GM23338 (cell line): ENCODE results near the gene ALX3. TPM values are rescaled to one million over a fixed set of nuclear protein-coding genes. Genes with fewer than 3 reads are reported as not detected.

Experiments
- ATAC-seq: fragments of 200-7000 bp; cut with Tn5 transposase; 3 replicates; pipeline ENCODE4 v1.9.1; 2020
- DNase-seq: peaks from one replicate; pipeline ENCODE4 v3.0.0-alpha.2; 2015; ENCODE audit warnings: low spot score
- H2AFZ ChIP-seq: fragments of 200-600 bp; sonication (generic); 2 replicates; pipeline ENCODE4 v1.8.0; 2016; ENCODE audit warnings: antibody characterized with exemption, mild to moderate bottlenecking, moderate library complexity
- H3F3A ChIP-seq: fragments of 200-600 bp; sonication (generic); replicated peaks from 2 replicates; pipeline ENCODE4 v1.8.0; 2017; ENCODE audit warnings: antibody characterized with exemption, mixed run types, low read depth
- H3K27ac ChIP-seq: fragments of 200-600 bp; sonication (generic); 2 replicates; pipeline ENCODE4 v1.6.1; 2016; ENCODE audit warnings: low read depth
- H3K27me3 ChIP-seq: fragments of 200-600 bp; sonication (generic); 2 replicates; pipeline ENCODE4 v1.8.0; 2016; ENCODE audit warnings: mild to moderate bottlenecking, mixed run types, moderate library complexity; ENCODE audit not compliant: insufficient read depth
- H3K36me3 ChIP-seq: fragments of 200-600 bp; sonication (generic); 2 replicates; pipeline ENCODE4 v1.8.0; 2016; ENCODE audit warnings: mild to moderate bottlenecking; ENCODE audit not compliant: insufficient read depth
- H3K4me1 ChIP-seq: fragments of 200-600 bp; sonication (generic); 2 replicates; pipeline ENCODE4 v1.8.0; 2016; ENCODE audit warnings: mild to moderate bottlenecking, moderate library complexity; ENCODE audit not compliant: insufficient read depth
- H3K4me2 ChIP-seq: fragments of 200-600 bp; sonication (generic); 2 replicates; pipeline ENCODE4 v1.7.1; 2017; ENCODE audit warnings: mixed run types
- H3K4me3 ChIP-seq: fragments of 200-600 bp; sonication (generic); 2 replicates; pipeline ENCODE4 v1.6.1; 2016; ENCODE audit warnings: mixed run types
- H3K79me2 ChIP-seq: fragments of 200-600 bp; sonication (generic); replicated peaks from 2 replicates; pipeline ENCODE4 v1.8.0; 2017; ENCODE audit warnings: mild to moderate bottlenecking; ENCODE audit not compliant: insufficient read depth
- H3K9me2 ChIP-seq: fragments of 200-600 bp; sonication (generic); 2 replicates; pipeline ENCODE4 v1.8.0; 2017; ENCODE audit not compliant: insufficient read depth
- H4K20me1 ChIP-seq: fragments of 200-600 bp; sonication (generic); replicated peaks from 2 replicates; pipeline ENCODE4 v1.8.0; 2017; ENCODE audit warnings: mild to moderate bottlenecking; ENCODE audit not compliant: insufficient read depth
- H3K27ac Mint-ChIP-seq: 2 replicates; pipeline ENCODE4 v1.8.0; 2020; ENCODE audit warnings: inconsistent platforms, mild to moderate bottlenecking, moderate library complexity, mixed read lengths
- H3K27me3 Mint-ChIP-seq: 3 replicates; pipeline ENCODE4 v1.8.0; 2022; ENCODE audit warnings: low read depth, mild to moderate bottlenecking, moderate library complexity, mixed read lengths, inconsistent platforms; ENCODE audit not compliant: insufficient read depth, poor library complexity
- H3K36me3 Mint-ChIP-seq: 3 replicates; pipeline ENCODE4 v1.8.0; 2021; ENCODE audit warnings: low read depth, mild to moderate bottlenecking, inconsistent platforms, moderate library complexity, mixed read lengths
- H3K4me1 Mint-ChIP-seq: 3 replicates; pipeline ENCODE4 v1.8.0; 2020; ENCODE audit warnings: mild to moderate bottlenecking, inconsistent platforms, mixed read lengths
- H3K4me3 Mint-ChIP-seq: 3 replicates; pipeline ENCODE4 v1.8.0; 2021; ENCODE audit warnings: moderate library complexity, mild to moderate bottlenecking, inconsistent platforms, mixed read lengths
- H3K9me3 Mint-ChIP-seq: 3 replicates; pipeline ENCODE4 v1.8.0; 2020; ENCODE audit warnings: moderate library complexity, mild to moderate bottlenecking, inconsistent platforms, mixed read lengths
- CREB1 ChIP-seq: fragments of 250-450 bp; sonication (Bioruptor Pico); IDR thresholded peaks from 2 replicates; pipeline ENCODE4 v1.5.0; 2020; ENCODE audit warnings: low read depth, mild to moderate bottlenecking, moderate library complexity
- CTCF ChIP-seq, 2 experiments: fragments of 200-600 bp in 1 of 2; sonication (generic) in 1 of 2; conservative IDR thresholded peaks; 2 replicates each; pipeline versions ENCODE4 v1.5.1 to v1.6.1; 2016 to 2017; ENCODE audit warnings: antibody characterized with exemption in 2 of 2, low read depth in 2 of 2, mild to moderate bottlenecking in 2 of 2, moderate library complexity in 1 of 2
- ETS1 ChIP-seq: IDR thresholded peaks from 2 replicates; pipeline ENCODE4 v1.6.1; 2016; ENCODE audit warnings: antibody characterized with exemption
- EZH2 ChIP-seq: fragments of 200-600 bp; sonication (generic); IDR thresholded peaks from one replicate; pipeline ENCODE4 v1.8.0; 2017; ENCODE audit warnings: antibody characterized with exemption, mild to moderate bottlenecking, low read depth; ENCODE audit not compliant: unreplicated experiment
- EZH2phosphoT487 ChIP-seq: fragments of 200-600 bp; sonication (generic); IDR thresholded peaks from one replicate; pipeline ENCODE4 v1.8.1; 2018; ENCODE audit warnings: antibody characterized with exemption; ENCODE audit not compliant: unreplicated experiment
- JUNB ChIP-seq: IDR thresholded peaks from one replicate; pipeline ENCODE4 v1.6.1; 2016; ENCODE audit warnings: antibody characterized with exemption; ENCODE audit not compliant: unreplicated experiment
- NANOG ChIP-seq: IDR thresholded peaks from 2 replicates; pipeline ENCODE4 v1.6.1; 2016; ENCODE audit warnings: antibody characterized with exemption, borderline replicate concordance
- POLR2AphosphoS5 ChIP-seq: IDR thresholded peaks from 2 replicates; pipeline ENCODE4 v1.6.1; 2016; ENCODE audit warnings: antibody characterized with exemption, low read depth
- STAT1 ChIP-seq: IDR thresholded peaks from one replicate; pipeline ENCODE4 v1.6.1; 2016; ENCODE audit warnings: antibody characterized with exemption; ENCODE audit not compliant: unreplicated experiment
- ZNF114 ChIP-seq: fragments of 250-450 bp; sonication (Bioruptor Pico); IDR thresholded peaks from 2 replicates; pipeline ENCODE4 v1.5.0; 2020; ENCODE audit warnings: mild to moderate bottlenecking, moderate library complexity
- ZNF331 ChIP-seq: fragments of 250-450 bp; sonication (Bioruptor Pico); IDR thresholded peaks from 2 replicates; pipeline ENCODE4 v1.5.0; 2020; ENCODE audit warnings: low read depth, mild to moderate bottlenecking, moderate library complexity
- ZNF462 ChIP-seq: fragments of 250-450 bp; sonication (Bioruptor Pico); IDR thresholded peaks from 2 replicates; pipeline ENCODE4 v1.5.0; 2020; ENCODE audit warnings: mild to moderate bottlenecking, moderate library complexity
- long read RNA-seq: library from polyadenylated mRNA; unstranded; transcript quantifications from one replicate; pipeline ENCODE4 v2.0.0, GENCODE V29; 2020; ENCODE audit not compliant: unreplicated experiment
- polyA plus RNA-seq: library from polyadenylated mRNA; unstranded; fragments of >200 nt; fragmentation: Nextera tagmentation; extraction: Ambion mirVana; gene quantifications from 2 replicates; pipeline ENCODE4 v1.2.1, GENCODE V29; 2016
- total RNA-seq: library from RNA; depleted of rRNA; stranded (reverse); fragments of >200 nt; shearing (Covaris generic); gene quantifications from 2 replicates; pipeline ENCODE4 v1.2.3, GENCODE V29; 2014; rRNA removed

Gene ALX3
- total RNA-seq = not detected in 2 replicates
- polyA plus RNA-seq = 0.17 TPM in 1 of 2 replicates, not detected in the other
- long read RNA-seq = 0 reads

GRCh38 chr1:110070671-110071242 lies at the start of gene ALX3:
ALX3 (minus strand) TSS chr1:110070672; CDS start chr1:110070612, 60 bp downstream.
- H3K36me3 ChIP-seq = no peaks in the 10 kb centered on the region
- peaks cover 84% of the 10 kb centered on the region for H3K27me3 Mint-ChIP-seq
- DNase-seq (peak; percentile 72), ATAC-seq (peak; percentile 5; the same call in 2 of the 3 replicates)
- H3K4me1 Mint-ChIP-seq = peaks cover 12% of the 10 kb centered on the region
- H3K9me2 ChIP-seq = no peaks in the 10 kb centered on the region
- peak within 1 kb of the TSS; percentile 87 for H3K4me2 ChIP-seq
- H3K27me3 ChIP-seq = peaks cover 97% of the 10 kb centered on the region
- H3K27ac Mint-ChIP-seq = no peak within 1 kb of the TSS
- no peaks in the 10 kb centered on the region; the same call in 1 of the 2 replicates for H4K20me1 ChIP-seq
- H2AFZ ChIP-seq = peak within 1 kb of the TSS; percentile 88
- H3K27ac ChIP-seq = no peak within 1 kb of the TSS
- peaks cover 3% of the 10 kb centered on the region; the same call in 1 of the 3 replicates for H3K9me3 Mint-ChIP-seq
- H3K4me1 ChIP-seq = peaks cover 22% of the 10 kb centered on the region
- H3F3A ChIP-seq = 0 out of 2 replicates have a peak, but pooled peaks cover 4% of the 10 kb centered on the region
- no peaks in the 10 kb centered on the region for H3K79me2 ChIP-seq
- H3K4me3 ChIP-seq = peak within 1 kb of the TSS; percentile 58
- no peaks in the 10 kb centered on the region; the same call in 2 of the 3 replicates for H3K36me3 Mint-ChIP-seq
- peak within 1 kb of the TSS; percentile 69 for H3K4me3 Mint-ChIP-seq
- TF ChIP-seq CREB1 (CRISPR knock-in tag) = no peak
- no peak for TF ChIP-seq CTCF (conservative IDR thresholded peaks at IDR 0.05; ENCODE audit: low read depth in 2 of 2)
- no peak for TF ChIP-seq ZNF462 (CRISPR knock-in tag)
- TF ChIP-seq ETS1 = no peak
- peak; percentile 53 for TF ChIP-seq EZH2phosphoT487
- TF ChIP-seq EZH2 = peak; percentile 39
- no peak for TF ChIP-seq STAT1
- TF ChIP-seq ZNF114 (CRISPR knock-in tag) = no peak
- no peak for TF ChIP-seq POLR2AphosphoS5
- no peak for TF ChIP-seq NANOG
- TF ChIP-seq ZNF331 = no peak
- no peak for TF ChIP-seq JUNB
